Testis (tissue), 3 donors: ENCODE measurements around the gene PTEN. TPM values are rescaled to one million over a fixed set of nuclear protein-coding genes. Genes with fewer than 3 reads are reported as not detected.

Experiments
- DNase-seq: peaks from one replicate; pipeline ENCODE4 v3.0.0-alpha.2; 2019
- H3K27ac ChIP-seq, 2 donors: fragments of 200-600 bp; sonication (generic); one replicate each; pipeline ENCODE4 v1.5.1; 2019
- H3K27me3 ChIP-seq: fragments of 200-600 bp; sonication (generic); one replicate; pipeline ENCODE4 v1.5.1; 2019
- H3K36me3 ChIP-seq: fragments of 200-600 bp; sonication (generic); one replicate; pipeline ENCODE4 v1.5.1; 2017; ENCODE audit warnings: low read depth; ENCODE audit errors: missing control alignments
- H3K4me1 ChIP-seq: fragments of 200-600 bp; sonication (generic); one replicate; pipeline ENCODE4 v1.5.1; 2019
- H3K4me3 ChIP-seq, 2 donors: fragments of 200-600 bp; sonication (generic); one replicate each; pipeline ENCODE4 v1.5.1; 2017 to 2019
- H3K9me3 ChIP-seq: fragments of 200-600 bp; sonication (generic); one replicate; pipeline ENCODE4 v1.5.1; 2017
- POLR2A ChIP-seq: fragments of 450-650 bp; IDR thresholded peaks from one replicate; pipeline ENCODE4 v1.6.1; 2017; ENCODE audit warnings: antibody characterized with exemption, mild to moderate bottlenecking, moderate library complexity
- WGBS, 2 donors: methylation state at CpG; one replicate each; pipeline ENCODE4 v1.1.5; 2018; 5-methylcytosine and 5-hydroxymethylcytosine counted together
- intact Hi-C: fragments of 100-400 bp; cut with DNase I; formaldehyde crosslinking; loops from one replicate; pipeline ENCODE4 v1.15.1; 2023; ENCODE audit warnings: low total_unique reads
- polyA plus RNA-seq: library from polyadenylated mRNA; stranded (reverse); fragments of 350-450 nt; fragmentation: Illumina TruSeq; extraction: RNeasy Lipid Tissue Mini Kit (QIAGEN cat#74804); gene quantifications from one replicate; pipeline ENCODE4 v1.2.3, GENCODE V29; 2014; ENCODE audit warnings: low read depth, low replicate concordance; ENCODE audit not compliant: insufficient read depth
- total RNA-seq, 2 donors: library from RNA; depleted of rRNA; stranded (reverse); fragments of >200 nt; gene quantifications; one replicate each; pipeline ENCODE4 v1.2.3, GENCODE V29; 2016
- TF ChIP-seq, protein P1 (sequence below), 3 experiments: fragments of 450-650 bp in 2 of 3; fragments of 200-600 bp in 1 of 3; sonication (generic) in 1 of 3; IDR thresholded peaks; one replicate each; pipeline ENCODE4 v1.5.1; 2016 to 2019; ENCODE audit warnings: antibody characterized with exemption in 3 of 3, mild to moderate bottlenecking in 2 of 3, moderate library complexity in 1 of 3

Gene PTEN
- total and polyA plus RNA-seq, 3 donors from 2014 or later, result 85.4 to 118 (median 96.8) TPM

GRCh38 chr10:87921931-87922688, 58.7 kb downstream of the PTEN start:
- intact Hi-C loops, result no loop called here
- 62 to 63% methylated on average over 10 of the region's 10 CpGs for WGBS, 2 donors

GRCh38 chr10:87923233-87923632, 59.8 kb downstream of the PTEN start:
- DNase-seq, result no peak
- WGBS, 2 donors, result 97 to 100% methylated on average over 4 of the region's 4 CpGs
- TF ChIP-seq, protein P1, sequence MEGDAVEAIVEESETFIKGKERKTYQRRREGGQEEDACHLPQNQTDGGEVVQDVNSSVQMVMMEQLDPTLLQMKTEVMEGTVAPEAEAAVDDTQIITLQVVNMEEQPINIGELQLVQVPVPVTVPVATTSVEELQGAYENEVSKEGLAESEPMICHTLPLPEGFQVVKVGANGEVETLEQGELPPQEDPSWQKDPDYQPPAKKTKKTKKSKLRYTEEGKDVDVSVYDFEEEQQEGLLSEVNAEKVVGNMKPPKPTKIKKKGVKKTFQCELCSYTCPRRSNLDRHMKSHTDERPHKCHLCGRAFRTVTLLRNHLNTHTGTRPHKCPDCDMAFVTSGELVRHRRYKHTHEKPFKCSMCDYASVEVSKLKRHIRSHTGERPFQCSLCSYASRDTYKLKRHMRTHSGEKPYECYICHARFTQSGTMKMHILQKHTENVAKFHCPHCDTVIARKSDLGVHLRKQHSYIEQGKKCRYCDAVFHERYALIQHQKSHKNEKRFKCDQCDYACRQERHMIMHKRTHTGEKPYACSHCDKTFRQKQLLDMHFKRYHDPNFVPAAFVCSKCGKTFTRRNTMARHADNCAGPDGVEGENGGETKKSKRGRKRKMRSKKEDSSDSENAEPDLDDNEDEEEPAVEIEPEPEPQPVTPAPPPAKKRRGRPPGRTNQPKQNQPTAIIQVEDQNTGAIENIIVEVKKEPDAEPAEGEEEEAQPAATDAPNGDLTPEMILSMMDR (IDR thresholded peaks at IDR 0.05), result no peak
- TF ChIP-seq POLR2A, result no peak
- Histone ChIP-seq H3K4me3 (no peak overlapping the region), H3K27ac (no peak overlapping the region), H3K27me3 (no peaks in the 10 kb centered on the region), H3K36me3 (no peaks in the 10 kb centered on the region), H3K4me1 (no peaks in the 10 kb centered on the region), H3K9me3 (no peaks in the 10 kb centered on the region)
- intact Hi-C loops, result no loop called here

More at GRCh38 chr10:87921931-87922688, 58.7 kb downstream of the PTEN start:
- Histone ChIP-seq H3K4me3 (no peak overlapping the region), H3K36me3 (no peaks in the 10 kb centered on the region), H3K9me3 (no peaks in the 10 kb centered on the region), H3K4me1 (peaks cover 5% of the 10 kb centered on the region), H3K27me3 (no peaks in the 10 kb centered on the region), H3K27ac (no peak overlapping the region)
- TF ChIP-seq, protein P1 (IDR thresholded peaks at IDR 0.05), result no peak
- TF ChIP-seq POLR2A, result no peak
- no peak for DNase-seq

- Histone ChIP-seq H3K4me1 (no peaks in the 10 kb centered on the region), H3K36me3 (no peaks in the 10 kb centered on the region), H3K9me3 (no peaks in the 10 kb centered on the region), H3K4me3 (no peak overlapping the region), H3K27ac (no peak overlapping the region), H3K27me3 (no peaks in the 10 kb centered on the region)
- TF ChIP-seq, protein P1 (IDR thresholded peaks at IDR 0.05), result no peak
- TF ChIP-seq POLR2A, result no peak
- intact Hi-C loops, result no loop called here
- 26 to 42% methylated on average over 2 of the region's 2 CpGs for WGBS, 2 donors
- no peak for DNase-seq
These were observed 62.1 kb downstream of the PTEN start for GRCh38 chr10:87925570-87925969.

DNA sequence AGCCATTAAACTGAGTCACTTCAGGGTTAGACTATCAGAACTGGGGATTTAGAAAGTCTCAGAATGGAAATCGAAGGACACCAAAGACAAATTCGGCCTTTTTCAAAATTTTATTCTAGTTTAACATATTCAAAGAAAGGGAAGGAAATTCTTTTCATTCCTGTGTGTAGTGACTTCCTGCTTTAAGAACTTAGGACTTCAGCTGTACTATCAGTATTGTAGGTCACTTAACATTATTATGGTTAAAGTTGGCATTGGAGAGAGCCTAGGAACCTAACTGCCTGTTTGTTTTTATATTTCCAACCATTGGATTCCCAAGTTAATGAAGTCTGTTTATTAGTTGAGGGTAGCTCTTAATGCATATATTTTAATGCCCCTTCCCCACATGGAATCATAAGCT, 63.7 kb downstream of the PTEN start:
- H3K4me3 ChIP-seq, result no peak overlapping the region
- no peaks in the 10 kb centered on the region for H3K4me1 ChIP-seq
- H3K36me3 ChIP-seq, result no peaks in the 10 kb centered on the region
- H3K9me3 ChIP-seq, result no peaks in the 10 kb centered on the region
- intact Hi-C loops, result no loop called here
- WGBS, 2 donors, result 60 to 71% methylated on average over 2 of the region's 2 CpGs
- no peak overlapping the region for H3K27ac ChIP-seq
- no peak for TF ChIP-seq POLR2A
- TF ChIP-seq, protein P1 (IDR thresholded peaks at IDR 0.05), result no peak
- no peaks in the 10 kb centered on the region for H3K27me3 ChIP-seq
- DNase-seq, result no peak

DNA sequence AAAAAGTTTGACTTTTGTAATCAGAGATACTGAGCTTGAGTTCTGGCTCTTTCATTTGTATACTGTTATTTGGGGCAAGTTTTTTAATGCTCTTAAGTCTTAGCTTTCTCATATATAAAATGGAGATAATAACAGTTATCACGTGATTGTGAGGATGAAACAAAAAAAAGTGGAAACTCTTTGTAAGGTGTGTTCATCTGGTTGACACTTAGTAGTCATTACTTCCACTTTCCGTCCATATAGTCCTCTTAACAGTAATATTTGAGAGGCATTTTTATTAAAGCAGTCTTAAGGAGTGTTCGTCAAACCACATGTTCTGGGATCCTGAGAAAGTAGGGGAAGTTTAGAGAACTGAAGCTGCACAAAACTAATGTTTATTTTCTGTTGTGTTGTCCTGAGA, 65.6 kb downstream of the PTEN start:
- H3K27me3 ChIP-seq, result no peaks in the 10 kb centered on the region
- H3K36me3 ChIP-seq, result no peaks in the 10 kb centered on the region
- no peak overlapping the region for H3K4me3 ChIP-seq
- TF ChIP-seq, protein P1 (IDR thresholded peaks at IDR 0.05), result no peak
- no peak for TF ChIP-seq POLR2A
- DNase-seq, result no peak
- intact Hi-C loops, result no loop called here
- H3K4me1 ChIP-seq, result no peaks in the 10 kb centered on the region
- WGBS, 2 donors, result 72% methylated on average over 3 of the region's 3 CpGs
- no peak overlapping the region for H3K27ac ChIP-seq
- no peaks in the 10 kb centered on the region for H3K9me3 ChIP-seq
